ENCODE measurements around the gene ZNF678. TPM values are rescaled to one million over a fixed set of nuclear protein-coding genes. Genes with fewer than 3 reads are reported as not detected.
A peak's percentile ranks its signal among the peaks of the same experiment; 100 is the strongest.
"Not testable (repeated sequence)": the region's sequence is repeated elsewhere in the genome, so short reads cannot be mapped to it uniquely, and the experiment has no call there.

Gene ZNF678
- total RNA-seq, 2 experiments from 2014 or later, result 9.5 TPM

GRCh38 chr1:227701631-227702030, 138.3 kb downstream of the ZNF678 start:
- H3K4me1 Mint-ChIP-seq (ENCODE audit: low read depth); intact Hi-C loops (cut with micrococcal nuclease); DNase-seq; H3K4me3 Mint-ChIP-seq; H3K27me3 Mint-ChIP-seq (ENCODE audit: low read depth); H3K27ac Mint-ChIP-seq: not testable (repeated sequence)
- Mint-ChIP-seq H3K9me3 (peaks cover 53% of the 10 kb centered on the region), H3K36me3 (ENCODE audit: low read depth) (peaks cover 23% of the 10 kb centered on the region)
- CTCF ChIA-PET, result interaction anchor here (0.6 kb wide), 1 partner anchor 298 kb away, joined by 3 read pairs; no protein-coding TSS in a partner anchor

GRCh38 chr1:227707846-227708245, 144.5 kb downstream of the ZNF678 start:
- Mint-ChIP-seq H3K27ac (no peak overlapping the region), H3K4me3 (no peak overlapping the region), H3K9me3 (peaks cover 30% of the 10 kb centered on the region), H3K4me1 (ENCODE audit: low read depth) (peaks cover 8% of the 10 kb centered on the region), H3K27me3 (ENCODE audit: low read depth) (no peaks in the 10 kb centered on the region), H3K36me3 (ENCODE audit: low read depth) (peaks cover 5% of the 10 kb centered on the region)
- no peak for DNase-seq
- intact Hi-C loops (cut with micrococcal nuclease), result no loop called here
- CTCF ChIA-PET, result interaction anchor here (1.1 kb wide), 1 partner anchor 246 kb away, joined by 3 read pairs; no protein-coding TSS in a partner anchor

- no peak overlapping the region for H3K4me3 Mint-ChIP-seq
- intact Hi-C loops (cut with micrococcal nuclease), result no loop called here
- H3K27me3 Mint-ChIP-seq (ENCODE audit: low read depth), result no peaks in the 10 kb centered on the region
- peaks cover 8% of the 10 kb centered on the region for H3K4me1 Mint-ChIP-seq (ENCODE audit: low read depth)
- peaks cover 22% of the 10 kb centered on the region for H3K9me3 Mint-ChIP-seq
- CTCF ChIA-PET, result no interaction called here
- H3K27ac Mint-ChIP-seq, result no peak overlapping the region
- DNase-seq, result no peak
- no peaks in the 10 kb centered on the region for H3K36me3 Mint-ChIP-seq (ENCODE audit: low read depth)
Observed at GRCh38 chr1:227709451-227709850, 146.1 kb downstream of the ZNF678 start.

- CTCF ChIA-PET; intact Hi-C loops (cut with micrococcal nuclease); H3K36me3 Mint-ChIP-seq (ENCODE audit: low read depth); H3K27me3 Mint-ChIP-seq (ENCODE audit: low read depth); H3K4me3 Mint-ChIP-seq; DNase-seq; H3K4me1 Mint-ChIP-seq (ENCODE audit: low read depth); H3K27ac Mint-ChIP-seq: not testable (repeated sequence)
- peaks cover 25% of the 10 kb centered on the region for H3K9me3 Mint-ChIP-seq
Observed at GRCh38 chr1:227710474-227710873, 147.1 kb downstream of the ZNF678 start.

- Mint-ChIP-seq H3K4me3 (no peak overlapping the region), H3K4me1 (ENCODE audit: low read depth) (peaks cover 6% of the 10 kb centered on the region), H3K9me3 (peaks cover 39% of the 10 kb centered on the region), H3K27ac (no peak overlapping the region), H3K36me3 (ENCODE audit: low read depth) (no peaks in the 10 kb centered on the region), H3K27me3 (ENCODE audit: low read depth) (no peaks in the 10 kb centered on the region)
- CTCF ChIA-PET, result no interaction called here
- no peak for DNase-seq
- intact Hi-C loops (cut with micrococcal nuclease), result no loop called here
Observed at GRCh38 chr1:227712648-227713047, 149.3 kb downstream of the ZNF678 start.

GRCh38 chr1:227718932-227719331, 155.6 kb downstream of the ZNF678 start:
- no peak overlapping the region for H3K4me3 Mint-ChIP-seq
- H3K36me3 Mint-ChIP-seq (ENCODE audit: low read depth), result peaks cover 5% of the 10 kb centered on the region
- intact Hi-C loops (cut with micrococcal nuclease), result no loop called here
- no peaks in the 10 kb centered on the region for H3K27me3 Mint-ChIP-seq (ENCODE audit: low read depth)
- H3K4me1 Mint-ChIP-seq (ENCODE audit: low read depth), result no peaks in the 10 kb centered on the region
- no peak overlapping the region for H3K27ac Mint-ChIP-seq
- peaks cover 70% of the 10 kb centered on the region for H3K9me3 Mint-ChIP-seq
- DNase-seq, result no peak
- CTCF ChIA-PET, result no interaction called here

GRCh38 chr1:227723474-227723873, 160.1 kb downstream of the ZNF678 start:
- no peak overlapping the region for H3K4me3 Mint-ChIP-seq
- CTCF ChIA-PET, result no interaction called here
- peaks cover 5% of the 10 kb centered on the region for H3K4me1 Mint-ChIP-seq (ENCODE audit: low read depth)
- H3K27ac Mint-ChIP-seq, result peak overlapping the region; percentile 75
- no peak for DNase-seq
- peaks cover 4% of the 10 kb centered on the region for H3K27me3 Mint-ChIP-seq (ENCODE audit: low read depth)
- H3K9me3 Mint-ChIP-seq, result peaks cover 41% of the 10 kb centered on the region
- intact Hi-C loops (cut with micrococcal nuclease), result no loop called here
- peaks cover 5% of the 10 kb centered on the region for H3K36me3 Mint-ChIP-seq (ENCODE audit: low read depth)

- H3K36me3 Mint-ChIP-seq (ENCODE audit: low read depth), result peaks cover 5% of the 10 kb centered on the region
- peaks cover 4% of the 10 kb centered on the region for H3K27me3 Mint-ChIP-seq (ENCODE audit: low read depth)
- CTCF ChIA-PET, result no interaction called here
- no peak for DNase-seq
- H3K9me3 Mint-ChIP-seq, result peaks cover 30% of the 10 kb centered on the region
- H3K27ac Mint-ChIP-seq, result no peak overlapping the region
- peaks cover 16% of the 10 kb centered on the region for H3K4me1 Mint-ChIP-seq (ENCODE audit: low read depth)
- intact Hi-C loops (cut with micrococcal nuclease), result loop anchor here (5.0 kb wide), 1 partner anchor 183 kb away; no protein-coding TSS in a partner anchor
- no peak overlapping the region for H3K4me3 Mint-ChIP-seq
Observed at GRCh38 chr1:227725046-227725445, 161.7 kb downstream of the ZNF678 start.

GRCh38 chr1:227726318-227726717, 163.0 kb downstream of the ZNF678 start:
- Mint-ChIP-seq H3K27me3 (ENCODE audit: low read depth) (peaks cover 4% of the 10 kb centered on the region), H3K27ac (no peak overlapping the region), H3K36me3 (ENCODE audit: low read depth) (peaks cover 2% of the 10 kb centered on the region), H3K4me1 (ENCODE audit: low read depth) (peaks cover 19% of the 10 kb centered on the region), H3K4me3 (no peak overlapping the region), H3K9me3 (peaks cover 17% of the 10 kb centered on the region)
- no peak for DNase-seq
- CTCF ChIA-PET, result no interaction called here
- intact Hi-C loops (cut with micrococcal nuclease), result loop anchor here (5.0 kb wide), 1 partner anchor 184 kb away; no protein-coding TSS in a partner anchor

Other genes starting within 250 kb of the ZNF678 start
- gene CDC42BPA, start 245.1 kb upstream of the ZNF678 start, total RNA-seq, result 1 to 10 TPM; 5.0 to 5.8 TPM
- gene JMJD4, start 171.7 kb downstream of the ZNF678 start, total RNA-seq, result 10 to 100 TPM; 11.3 to 11.7 TPM
- 10 to 100 TPM; 18.7 to 23.0 TPM for gene SNAP47, start 171.9 kb downstream of the ZNF678 start, total RNA-seq

Data from activated naive CD4-positive, alpha-beta T cell treated with anti-CD3 and anti-CD28 coated beads for 36 hours (primary cell).